Mucosa of descending colon (tissue), 3 donors: ENCODE data around the gene HSPG2. TPM values are rescaled to one million over a fixed set of nuclear protein-coding genes. Genes with fewer than 3 reads are reported as not detected.
A peak's percentile ranks its signal among the peaks of the same experiment; 100 is the strongest.

Source experiments
- ATAC-seq: fragments of 200-7000 bp; cut with Tn5 transposase; one replicate; pipeline ENCODE4 v1.9.1; 2020; ENCODE audit warnings: mild to moderate bottlenecking, moderate library complexity
- DNase-seq, 3 donors: peaks; one replicate each; pipeline ENCODE4 v3.0.0-alpha.2; 2020
- H3K36me3 ChIP-seq: fragments of 200-600 bp; one replicate; pipeline ENCODE4 v1.8.0; 2021; ENCODE audit warnings: low read depth, mild to moderate bottlenecking
- H3K4me1 ChIP-seq: fragments of 200-600 bp; one replicate; pipeline ENCODE4 v1.8.0; 2021; ENCODE audit warnings: low read depth, mild to moderate bottlenecking
- H3K4me3 ChIP-seq: fragments of 200-600 bp; one replicate; pipeline ENCODE4 v1.8.0; 2021; ENCODE audit warnings: mild to moderate bottlenecking
- H3K9me3 ChIP-seq: fragments of 200-600 bp; one replicate; pipeline ENCODE4 v1.8.0; 2021; ENCODE audit warnings: mild to moderate bottlenecking
- CTCF ChIP-seq: fragments of 200-600 bp; IDR thresholded peaks from one replicate; pipeline ENCODE4 v1.8.0; 2022; ENCODE audit warnings: antibody characterized with exemption, mild to moderate bottlenecking
- intact Hi-C, 2 donors: fragments of 100-400 bp; cut with DNase I in 1 of 2; cut with micrococcal nuclease in 1 of 2; formaldehyde crosslinking; loops; one replicate each; pipeline versions ENCODE4 v1.11.0 to v1.11.1; 2022; cut with DNase I, micrococcal nuclease
- total RNA-seq, 3 donors: library from RNA; stranded (reverse); fragmentation: NEBNext Ultra II Directional in 2 of 3; extraction: Animal tissue kit (Norgen Biotek cat#: 25700) in 2 of 3; gene quantifications; one replicate each; pipeline versions ENCODE4 v1.2.1 to v1.2.4, GENCODE V29; 2021 to 2023
- donor health status: DM: no; HTN: no; CAD: no; lungs with moderate emphysema.
- donor health status: DM: no; HTN: no; CAD: no.
- donor health status: DM: no; HTN: yes; CAD: no.

Gene HSPG2
- total RNA-seq, 3 donors from 2014 or later = 142 to 436 (median 197) TPM

GRCh38 chr1:21865609-21865942 is 71.5 kb downstream of the HSPG2 start:
- TF ChIP-seq CTCF = no peak
- DNase-seq = no peak
- intact Hi-C loops = no loop called here
- H3K4me1 ChIP-seq = peaks cover 2% of the 10 kb centered on the region
- H3K36me3 ChIP-seq = no peaks in the 10 kb centered on the region
- no peak overlapping the region for H3K4me3 ChIP-seq
- H3K9me3 ChIP-seq = no peaks in the 10 kb centered on the region
- ATAC-seq = no peak

- intact Hi-C loops = no loop called here
- H3K9me3 ChIP-seq = no peaks in the 10 kb centered on the region
- H3K36me3 ChIP-seq = no peaks in the 10 kb centered on the region
- DNase-seq (no peak), ATAC-seq (no peak)
- H3K4me3 ChIP-seq = no peak overlapping the region
- TF ChIP-seq CTCF = no peak
- no peaks in the 10 kb centered on the region for H3K4me1 ChIP-seq
Observed at GRCh38 chr1:21864730-21865129, 72.4 kb downstream of the HSPG2 start.

- no peak for ATAC-seq
- H3K4me1 ChIP-seq = no peaks in the 10 kb centered on the region
- no peaks in the 10 kb centered on the region for H3K9me3 ChIP-seq
- DNase-seq = no peak
- TF ChIP-seq CTCF = no peak
- H3K36me3 ChIP-seq = no peaks in the 10 kb centered on the region
- intact Hi-C loops = no loop called here
- no peak overlapping the region for H3K4me3 ChIP-seq
Observed at GRCh38 chr1:21863981-21864380, 73.1 kb downstream of the HSPG2 start.

- Histone ChIP-seq H3K4me1 (no peaks in the 10 kb centered on the region), H3K4me3 (no peak overlapping the region), H3K9me3 (no peaks in the 10 kb centered on the region), H3K36me3 (peaks cover 1% of the 10 kb centered on the region)
- ATAC-seq = peak; percentile 50
- no peak for DNase-seq
- intact Hi-C loops = no loop called here
- no peak for TF ChIP-seq CTCF
Observed at GRCh38 chr1:21861602-21862429, 75.3 kb downstream of the HSPG2 start.

GRCh38 chr1:21860971-21861370 is 76.1 kb downstream of the HSPG2 start:
- Histone ChIP-seq H3K4me1 (no peaks in the 10 kb centered on the region), H3K4me3 (no peak overlapping the region), H3K9me3 (no peaks in the 10 kb centered on the region), H3K36me3 (peaks cover 6% of the 10 kb centered on the region)
- DNase-seq (no peak), ATAC-seq (no peak)
- no peak for TF ChIP-seq CTCF
- intact Hi-C loops = no loop called here
